HL-60 (cell line): ENCODE data around the gene GPR68.
"Not testable (repeated sequence)": the region's sequence is repeated elsewhere in the genome, so short reads cannot be mapped to it uniquely, and the experiment has no call there.

ENCODE experiments used
- DNase-seq, 2 experiments: peaks; one replicate each; pipeline ENCODE4 v3.0.0-alpha.2; 2010 to 2020; ENCODE audit warnings: low read depth in 1 of 2, low spot score in 1 of 2
- H3K27ac ChIP-seq: fragments of 250-450 bp; sonication (Bioruptor Pico); replicated peaks from 2 replicates; pipeline ENCODE4 v1.5.1; 2020; ENCODE audit warnings: mild to moderate bottlenecking, moderate library complexity
- H3K27me3 ChIP-seq: fragments of 250-450 bp; sonication (Bioruptor Pico); 2 replicates; pipeline ENCODE4 v1.5.1; 2021; ENCODE audit warnings: mild to moderate bottlenecking, moderate library complexity; ENCODE audit not compliant: insufficient read depth, poor library complexity, severe bottlenecking
- H3K4me3 ChIP-seq: replicated peaks from 2 replicates; pipeline ENCODE4 v1.5.1; 2011; ENCODE audit warnings: mild to moderate bottlenecking, control low read depth, low read length; ENCODE audit not compliant: insufficient read depth
- CTCF ChIP-seq: IDR thresholded peaks from one replicate; pipeline ENCODE4 v1.5.1; 2011; ENCODE audit warnings: low read length, control low read depth, inconsistent platforms; ENCODE audit not compliant: insufficient read depth
- GABPA ChIP-seq: IDR thresholded peaks from 2 replicates; pipeline ENCODE4 v1.6.1; 2012; ENCODE audit warnings: low read depth
- POLR2AphosphoS5 ChIP-seq: IDR thresholded peaks from 2 replicates; pipeline ENCODE4 v1.6.1; 2012; ENCODE audit warnings: low read depth
- REST ChIP-seq: IDR thresholded peaks from 2 replicates; pipeline ENCODE4 v1.6.1; 2012; ENCODE audit warnings: low read depth; ENCODE audit not compliant: insufficient replicate concordance
- SPI1 ChIP-seq: IDR thresholded peaks from 2 replicates; pipeline ENCODE4 v1.6.1; 2012; ENCODE audit warnings: low read depth, mild to moderate bottlenecking, borderline replicate concordance

The GPR68 gene

DNA sequence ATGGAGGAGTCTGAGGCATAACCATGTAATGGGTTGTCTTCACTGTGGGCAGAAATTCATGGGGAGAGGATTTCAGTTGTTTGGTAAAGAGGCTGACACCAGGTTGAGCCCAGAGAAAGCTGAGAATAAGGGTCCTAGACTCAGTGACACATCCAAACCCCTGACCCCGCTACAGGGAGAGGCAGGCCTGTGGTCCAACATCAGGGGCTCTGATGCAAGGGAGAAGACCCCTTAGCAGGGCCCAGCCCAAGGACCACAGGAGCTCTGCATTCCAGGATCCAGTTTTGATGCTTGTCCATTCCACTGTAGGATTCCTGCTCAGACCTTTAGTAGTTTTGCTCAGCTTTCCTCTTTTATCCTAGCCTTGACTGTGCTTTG is 15.5 kb downstream of the GPR68 start:
- Histone ChIP-seq H3K4me3 (no peak overlapping the region), H3K27me3 (no peaks in the 10 kb centered on the region), H3K27ac (no peak overlapping the region)
- no peak for DNase-seq
- TF ChIP-seq GABPA: no peak
- TF ChIP-seq POLR2AphosphoS5: no peak
- TF ChIP-seq REST: no peak
- TF ChIP-seq CTCF: no peak
- no peak for TF ChIP-seq SPI1

GRCh38 chr14:91228112-91229004 is 16.1 kb downstream of the GPR68 start:
- Histone ChIP-seq H3K27me3 (no peaks in the 10 kb centered on the region), H3K4me3 (no peak overlapping the region), H3K27ac (no peak overlapping the region)
- DNase-seq: no peak
- TF ChIP-seq CTCF (no peak), REST (no peak), SPI1 (no peak), GABPA (no peak), POLR2AphosphoS5 (no peak)

DNA sequence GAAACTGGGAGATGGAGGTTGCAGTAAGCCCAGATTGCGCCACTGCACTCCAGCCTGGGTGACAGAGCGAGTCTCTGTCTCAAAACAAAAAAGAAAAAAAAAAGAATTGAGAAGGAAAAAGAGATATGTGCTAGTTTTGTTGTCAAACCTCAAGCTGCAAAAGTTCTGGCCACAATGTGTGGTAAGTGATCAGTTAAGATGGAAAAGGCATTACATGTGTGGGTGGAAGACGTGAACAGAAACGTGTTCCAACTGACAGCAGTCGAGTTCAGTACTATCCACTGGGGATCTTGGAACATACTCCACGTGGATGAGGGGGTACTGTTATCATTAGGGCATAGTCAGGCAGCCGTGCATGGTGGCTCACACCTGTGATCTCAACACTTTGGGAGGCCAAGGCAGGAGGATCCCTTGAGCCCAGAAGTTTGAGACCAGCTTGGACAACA is 17.3 kb downstream of the GPR68 start:
- TF ChIP-seq SPI1 (no peak), POLR2AphosphoS5 (no peak), REST (no peak), CTCF (no peak), GABPA (no peak)
- no peaks in the 10 kb centered on the region for H3K27me3 ChIP-seq
- no peak overlapping the region for H3K4me3 ChIP-seq
- no peak overlapping the region for H3K27ac ChIP-seq
- DNase-seq: no peak

- not testable (repeated sequence) for DNase-seq, H3K4me3 ChIP-seq, H3K27me3 ChIP-seq, H3K27ac ChIP-seq
Measured at GRCh38 chr14:91226360-91226759, 18.1 kb downstream of the GPR68 start.
